C4-2B (cell line): Measurements from ENCODE around the gene UBR1.

Source experiments
- H3K27ac ChIP-seq: fragments of 450-650 bp; 2 replicates; pipeline ENCODE4 v1.5.1; 2017
- CTCF ChIP-seq: fragments of 450-650 bp; conservative IDR thresholded peaks from 2 replicates; pipeline ENCODE4 v1.5.1; 2017; ENCODE audit warnings: mild to moderate bottlenecking
- ZFX ChIP-seq: fragments of 450-650 bp; IDR thresholded peaks from 2 replicates; pipeline ENCODE4 v1.6.1; 2017

The UBR1 gene

GRCh38 chr15:42932833-42933515 lies 172.9 kb downstream of the UBR1 start:
- TF ChIP-seq CTCF (no peak), ZFX (no peak)
- peak overlapping the region; percentile 59 for H3K27ac ChIP-seq

- peak overlapping the region; percentile 59 for H3K27ac ChIP-seq
- TF ChIP-seq ZFX (no peak), CTCF (no peak)
Measured at GRCh38 chr15:42931702-42932486, 173.9 kb downstream of the UBR1 start.

GRCh38 chr15:42929306-42929848 lies 176.5 kb downstream of the UBR1 start:
- TF ChIP-seq CTCF (no peak), ZFX (no peak)
- no peak overlapping the region for H3K27ac ChIP-seq

- H3K27ac ChIP-seq: no peak overlapping the region
- no peak for TF ChIP-seq ZFX
- TF ChIP-seq CTCF: no peak
Measured at GRCh38 chr15:42921342-42921731, 184.5 kb downstream of the UBR1 start.

- H3K27ac ChIP-seq: peak within 1 kb of the TSS; percentile 63
- TF ChIP-seq CTCF: no peak
- no peak for TF ChIP-seq ZFX
Measured at GRCh38 chr15:42920519-42921341, 185.1 kb downstream of the UBR1 start, which contains the start of gene TTBK2. TTBK2 (minus strand) TSS chr15:42920778; CDS start chr15:42878617, 42,161 bp downstream.

GRCh38 chr15:42919799-42920518 lies 185.9 kb downstream of the UBR1 start:
- no peak for TF ChIP-seq CTCF
- TF ChIP-seq ZFX: no peak
- peak overlapping the region; percentile 63 for H3K27ac ChIP-seq
